GM11168 (cell line): ENCODE data around the gene HASPIN.
"Not testable (repeated sequence)": the region's sequence is repeated elsewhere in the genome, so short reads cannot be mapped to it uniquely, and the experiment has no call there.

Experiments used
- in situ Hi-C: fragments of 300-500 bp; cut with MboI; formaldehyde crosslinking; loops from one replicate; pipeline ENCODE4 v1.12.0; 2022; ENCODE audit warnings: low sequenced_read_pairs; ENCODE audit not compliant: unreplicated experiment

HASPIN gene

DNA sequence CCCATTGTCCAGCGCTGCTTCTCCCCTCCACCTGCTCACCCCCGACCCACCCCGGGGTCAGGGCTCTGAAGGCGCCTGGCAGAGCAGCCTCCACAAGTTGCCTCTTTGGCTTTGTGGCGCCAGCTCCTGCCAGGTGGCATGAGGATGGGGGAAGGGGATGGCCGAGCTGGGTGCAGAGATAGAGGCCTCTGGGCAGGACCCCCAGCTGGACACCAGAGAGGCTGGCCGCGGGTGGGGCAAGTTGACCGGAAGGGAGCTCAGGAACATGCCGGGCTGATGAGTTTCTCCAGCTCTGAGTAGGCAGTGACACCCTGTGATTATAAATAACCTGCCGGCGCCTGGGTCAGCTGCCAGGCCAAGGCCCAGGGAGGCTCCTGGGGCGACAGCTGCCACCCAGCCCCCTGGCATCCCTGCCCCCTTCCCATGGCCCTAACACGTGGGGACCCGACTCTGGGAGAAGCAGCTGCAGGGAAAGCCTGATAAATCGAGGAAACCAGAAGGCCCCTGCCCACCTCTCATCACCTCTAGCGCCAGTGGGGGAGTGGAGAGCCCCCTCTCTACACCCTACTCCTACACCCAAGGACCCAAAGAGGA, 28.5 kb upstream of the HASPIN start:
- in situ Hi-C loops = no loop called here

- in situ Hi-C loops = no loop called here
These were observed 27.8 kb upstream of the HASPIN start, which contains the start of gene P2RX5 for GRCh38 chr17:3695723-3696411. P2RX5 (minus strand) TSS chr17:3696155; CDS start chr17:3696005, 150 bp downstream.

DNA sequence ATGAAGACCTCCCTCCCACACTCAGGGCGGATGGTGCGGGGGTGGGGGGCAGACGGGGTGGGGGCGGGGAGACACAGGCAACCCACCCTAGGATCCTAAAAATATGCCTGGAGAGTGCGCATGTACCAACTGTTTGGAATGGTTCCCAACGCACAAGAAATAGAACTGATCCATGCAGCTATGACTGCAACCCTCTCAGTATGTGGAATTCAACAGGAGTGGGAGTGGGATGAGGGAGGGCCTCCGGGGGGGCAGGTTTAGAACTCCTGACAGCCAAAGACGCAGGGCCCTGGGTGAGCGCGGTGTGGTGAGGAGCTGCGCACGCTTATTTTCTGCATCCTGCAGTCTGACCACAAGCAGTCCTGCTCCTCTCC, 26.6 kb upstream of the HASPIN start:
- in situ Hi-C loops = no loop called here

DNA sequence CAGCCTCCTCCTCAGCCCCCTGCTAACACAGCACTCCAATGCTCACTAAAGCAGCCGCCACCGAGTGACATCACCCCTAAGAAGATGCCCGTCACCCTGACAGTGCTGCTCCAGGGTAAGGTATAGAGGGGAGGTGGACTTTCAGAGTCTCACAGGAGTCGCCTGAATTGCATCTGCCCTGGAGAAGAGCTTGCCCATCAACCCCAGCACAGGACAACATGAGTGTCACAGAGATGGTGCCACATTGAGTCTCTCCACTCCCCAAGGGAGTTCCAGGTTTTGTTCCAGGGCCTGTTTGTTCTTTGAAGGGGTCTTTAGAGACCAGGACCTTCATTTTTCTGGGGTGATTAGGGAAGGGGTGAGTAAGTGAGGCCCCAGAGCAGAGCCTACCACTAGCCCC, 25.6 kb upstream of the HASPIN start:
- in situ Hi-C loops = no loop called here

DNA sequence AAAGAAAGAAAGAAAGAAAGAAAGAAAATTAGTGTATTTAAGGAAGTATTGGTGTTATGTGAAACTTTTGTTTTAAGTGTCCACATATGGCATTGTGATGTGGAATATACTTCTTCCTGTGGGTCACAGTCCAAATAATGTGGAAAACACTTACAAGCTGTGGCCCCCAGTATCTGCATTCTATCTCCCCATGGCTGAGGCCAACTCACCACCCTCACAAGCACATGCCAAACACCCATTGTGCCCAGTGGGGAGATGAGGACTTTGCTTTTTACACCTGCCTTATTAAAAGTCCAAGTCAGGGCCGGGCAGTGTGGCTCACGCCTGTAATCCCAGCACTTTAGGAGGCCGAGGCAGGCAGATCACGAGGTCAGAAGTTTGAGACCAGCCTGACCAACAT, 23.8 kb upstream of the HASPIN start:
- in situ Hi-C loops = no loop called here

- in situ Hi-C loops = not testable (repeated sequence)
These were observed 21.6 kb upstream of the HASPIN start for GRCh38 chr17:3702041-3702539.

- in situ Hi-C loops = no loop called here
These were observed 18.6 kb upstream of the HASPIN start for GRCh38 chr17:3704931-3705717.

DNA sequence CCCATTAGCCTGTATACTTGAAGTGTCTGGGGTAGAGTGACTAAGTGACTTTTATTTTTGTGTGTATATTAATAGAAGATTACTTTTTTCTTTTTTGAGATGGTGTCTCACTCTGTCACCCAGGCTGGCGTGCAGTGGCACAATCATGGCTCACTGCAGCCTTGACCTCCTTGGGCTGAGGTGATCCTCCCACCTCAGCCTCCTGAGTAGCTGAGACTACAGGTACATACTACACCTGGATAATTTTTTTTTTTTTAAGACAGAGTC, 18.1 kb upstream of the HASPIN start:
- in situ Hi-C loops = not testable (repeated sequence)

GRCh38 chr17:3708366-3708765, 15.3 kb upstream of the HASPIN start:
- in situ Hi-C loops = no loop called here

DNA sequence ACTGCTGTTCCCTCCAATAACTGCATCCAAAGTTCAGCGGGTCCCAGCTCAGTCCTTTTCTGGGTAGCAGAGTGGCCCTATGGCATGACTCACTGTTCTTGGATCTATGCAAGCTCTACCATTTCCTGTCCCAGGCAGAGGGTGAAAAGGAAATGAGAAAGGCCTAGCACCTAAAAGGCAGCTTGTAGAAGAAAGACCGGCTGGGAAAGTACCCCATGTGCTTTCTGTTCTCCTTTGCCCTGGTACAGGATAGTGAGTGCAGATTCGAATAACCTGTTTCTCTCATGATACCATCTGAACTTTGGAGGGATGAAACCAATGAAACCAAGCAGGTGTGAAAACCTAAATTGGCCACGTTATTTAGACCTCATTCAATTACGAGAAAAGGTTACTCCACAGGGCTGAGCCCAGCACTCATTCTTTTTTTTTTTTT, 12.7 kb upstream of the HASPIN start:
- in situ Hi-C loops = no loop called here

DNA sequence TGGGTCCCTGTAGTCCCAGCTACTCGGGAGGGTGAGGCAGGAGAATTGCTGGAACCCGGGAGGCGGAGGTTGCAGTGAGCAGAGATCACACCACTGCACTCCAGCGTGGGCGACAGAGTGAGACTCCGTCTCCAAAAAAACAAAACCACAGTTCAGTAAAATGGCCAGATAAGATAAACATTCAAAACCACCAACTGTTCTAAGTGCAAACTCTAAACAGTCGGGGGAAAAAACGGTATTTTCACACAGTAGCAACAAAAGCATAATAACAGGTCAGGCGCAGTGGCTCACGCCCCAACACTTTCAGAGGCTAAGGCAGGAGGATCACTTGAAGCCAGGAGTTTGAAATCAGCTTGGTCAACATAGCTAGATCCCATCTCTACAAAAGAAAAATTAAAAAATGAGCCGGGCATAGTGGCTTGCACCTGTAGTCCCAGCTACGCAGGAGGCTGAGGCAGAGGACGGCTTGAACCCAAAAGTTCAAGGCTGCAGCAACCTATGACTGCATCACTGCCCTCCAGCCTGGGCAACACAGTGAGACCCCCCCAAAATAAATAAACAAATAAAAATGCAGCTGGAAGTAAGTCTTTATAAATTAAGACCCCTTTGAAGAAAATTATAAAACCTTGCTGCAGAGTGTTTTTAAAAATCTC, 10.8 kb upstream of the HASPIN start:
- in situ Hi-C loops = no loop called here

DNA sequence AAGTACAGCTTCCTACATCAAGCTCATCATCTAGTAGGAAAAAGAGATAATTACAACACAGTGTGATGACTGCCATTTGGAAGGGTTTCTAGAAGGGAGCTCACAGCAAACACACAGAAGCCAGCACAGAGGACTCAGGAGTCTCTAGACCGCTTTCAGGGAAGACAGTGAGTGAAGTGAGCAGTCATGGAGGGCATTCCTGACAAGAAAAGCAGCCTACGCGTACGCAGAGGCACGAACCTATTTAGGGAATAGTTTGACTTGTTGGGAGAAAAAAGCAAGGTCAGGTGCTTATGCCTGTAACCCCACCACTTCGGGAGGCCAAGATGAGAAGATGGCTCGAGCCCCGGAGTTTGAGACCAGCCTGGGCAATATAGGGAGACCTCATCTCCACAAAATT, 8.4 kb upstream of the HASPIN start:
- in situ Hi-C loops = no loop called here

GRCh38 chr17:3718201-3718600, 5.5 kb upstream of the HASPIN start:
- in situ Hi-C loops = no loop called here

- in situ Hi-C loops = no loop called here
These were observed 4.4 kb upstream of the HASPIN start for GRCh38 chr17:3719265-3719664.

DNA sequence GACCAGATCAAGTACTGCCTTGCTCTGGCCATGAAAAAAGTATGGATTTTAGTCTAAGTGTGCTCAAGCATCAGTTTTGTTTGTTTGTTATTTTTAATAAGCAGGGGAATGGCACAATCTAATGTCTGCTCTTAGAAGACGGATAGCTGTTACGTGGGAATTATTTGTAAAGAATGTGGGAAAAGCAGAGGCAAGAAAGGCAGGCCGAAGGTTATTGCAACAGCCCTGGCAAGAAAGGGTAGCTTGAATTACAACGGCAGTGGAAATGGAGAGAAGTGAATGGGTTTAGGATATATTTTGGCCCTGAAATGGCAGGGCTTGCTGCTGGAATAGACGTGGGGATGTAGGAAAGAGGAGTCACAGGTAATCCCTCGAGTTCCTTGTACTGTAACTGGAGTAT, 987 bp upstream of the HASPIN start:
- in situ Hi-C loops = no loop called here

DNA sequence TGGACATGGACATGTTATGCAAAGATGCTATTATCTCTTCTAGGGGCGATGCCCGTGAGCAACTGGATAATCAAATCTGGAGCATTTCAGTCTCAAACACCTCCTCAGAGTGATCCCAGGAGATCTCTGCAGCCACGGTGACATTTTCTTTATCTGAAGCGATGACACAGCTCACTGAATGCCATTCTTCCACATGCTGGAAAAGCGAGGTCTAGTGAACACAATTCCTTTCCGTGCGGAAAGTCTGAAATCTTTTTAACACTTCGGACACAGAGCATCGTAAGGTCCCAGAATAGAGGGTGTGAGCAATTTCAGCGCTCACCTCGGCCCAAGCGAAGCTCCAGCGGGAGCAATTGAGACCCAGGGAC, 531 bp upstream of the HASPIN start:
- in situ Hi-C loops = no loop called here

DNA sequence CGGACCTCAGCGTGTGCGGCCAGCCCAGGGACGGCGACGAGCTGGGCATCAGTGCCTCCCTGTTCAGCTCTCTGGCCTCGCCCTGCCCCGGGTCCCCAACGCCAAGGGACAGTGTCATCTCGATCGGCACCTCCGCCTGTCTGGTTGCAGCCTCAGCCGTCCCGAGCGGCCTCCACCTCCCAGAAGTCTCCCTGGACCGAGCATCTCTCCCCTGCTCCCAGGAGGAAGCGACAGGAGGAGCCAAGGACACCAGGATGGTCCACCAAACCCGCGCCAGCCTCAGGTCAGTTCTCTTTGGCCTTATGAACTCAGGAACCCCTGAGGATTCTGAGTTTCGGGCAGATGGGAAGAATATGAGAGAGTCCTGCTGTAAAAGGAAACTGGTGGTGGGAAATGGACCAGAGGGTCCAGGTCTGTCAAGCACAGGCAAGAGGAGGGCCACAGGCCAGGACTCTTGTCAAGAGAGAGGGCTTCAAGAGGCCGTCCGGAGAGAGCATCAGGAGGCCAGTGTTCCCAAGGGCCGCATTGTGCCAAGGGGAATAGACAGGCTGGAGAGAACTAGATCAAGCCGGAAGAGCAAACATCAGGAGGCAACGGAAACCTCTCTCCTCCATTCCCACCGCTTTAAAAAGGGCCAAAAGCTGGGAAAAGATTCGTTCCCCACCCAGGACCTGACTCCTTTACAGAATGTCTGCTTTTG, 825 bp downstream of the HASPIN start:
- in situ Hi-C loops = no loop called here

- in situ Hi-C loops = no loop called here
These were observed 3.3 kb downstream of the HASPIN start for GRCh38 chr17:3727041-3727440.

GRCh38 chr17:3728099-3728498, 4.4 kb downstream of the HASPIN start:
- in situ Hi-C loops = not testable (repeated sequence)

DNA sequence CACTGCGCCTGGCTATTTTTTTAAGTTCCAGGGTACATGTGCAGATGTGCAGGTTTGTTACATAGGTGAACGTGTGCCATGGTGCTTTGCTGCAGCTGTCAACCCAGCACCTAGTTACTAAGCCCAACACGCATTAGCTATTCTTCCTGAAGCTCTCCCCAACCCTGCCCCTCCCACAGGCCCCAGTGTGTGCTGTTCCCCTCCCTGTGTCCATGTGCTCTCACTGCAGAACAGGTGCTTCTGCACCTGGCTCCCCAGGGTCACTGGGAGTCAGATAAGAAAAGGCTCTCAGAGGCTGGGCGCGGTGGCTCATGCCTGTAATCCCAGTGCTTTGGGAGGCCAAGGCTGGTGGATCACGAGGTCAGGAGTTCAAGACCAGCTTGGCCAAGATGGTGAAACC, 6.2 kb downstream of the HASPIN start:
- in situ Hi-C loops = loop anchor here (10.0 kb wide), 1 partner anchor 45 kb away; no protein-coding TSS in a partner anchor
